Right kidney (tissue), 1 donor: Measurements from ENCODE around the gene BIRC6.
"Not testable (repeated sequence)": the region's sequence is repeated elsewhere in the genome, so short reads cannot be mapped to it uniquely, and the experiment has no call there.

Experiments
- DNase-seq: peaks from one replicate; pipeline ENCODE4 v3.0.0-alpha.2; 2016

BIRC6 gene

DNA sequence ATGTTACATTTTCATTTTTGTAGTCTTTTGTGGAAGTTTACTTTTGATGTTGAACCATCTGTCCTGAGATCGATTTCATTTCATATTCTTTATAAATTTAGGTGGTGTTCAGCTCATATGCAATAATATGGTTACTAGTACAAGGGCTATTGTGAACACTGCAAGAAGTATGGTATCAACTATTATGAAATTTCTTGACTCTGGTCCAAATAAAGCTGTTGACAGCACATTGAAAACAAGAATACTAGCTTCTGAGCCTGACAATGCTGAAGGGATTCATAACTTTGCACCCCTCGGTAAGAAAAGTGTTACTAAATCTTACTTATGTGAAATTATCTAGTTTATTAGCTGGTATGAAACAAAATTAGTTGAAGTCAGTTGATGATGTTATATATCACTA, 146.1 kb downstream of the BIRC6 start:
- DNase-seq = no peak

DNA sequence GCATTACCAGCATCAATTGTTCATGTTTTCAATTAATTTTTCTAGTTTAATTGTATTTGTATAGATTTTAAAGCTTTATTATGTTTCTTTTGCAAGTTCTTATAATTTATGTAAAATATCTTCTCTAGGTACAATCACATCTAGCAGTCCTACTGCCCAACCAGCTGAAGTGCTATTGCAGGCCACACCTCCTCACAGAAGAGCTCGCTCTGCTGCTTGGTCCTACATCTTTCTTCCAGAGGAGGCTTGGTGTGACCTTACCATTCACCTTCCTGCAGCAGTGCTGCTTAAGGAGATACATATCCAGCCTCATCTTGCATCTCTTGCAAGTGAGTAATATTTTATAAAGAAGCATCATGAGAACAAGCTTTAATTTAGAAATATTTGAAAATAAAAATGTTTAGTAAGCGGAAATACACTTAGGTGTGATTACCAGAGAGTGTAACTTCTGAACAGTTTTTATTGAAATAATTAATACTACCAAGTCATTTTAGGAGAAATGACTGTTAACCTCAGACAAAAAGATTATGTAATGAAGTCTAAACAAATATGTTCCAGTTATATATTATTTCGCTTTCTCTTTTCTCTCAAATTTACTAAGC, 148.2 kb downstream of the BIRC6 start:
- DNase-seq = no peak

DNA sequence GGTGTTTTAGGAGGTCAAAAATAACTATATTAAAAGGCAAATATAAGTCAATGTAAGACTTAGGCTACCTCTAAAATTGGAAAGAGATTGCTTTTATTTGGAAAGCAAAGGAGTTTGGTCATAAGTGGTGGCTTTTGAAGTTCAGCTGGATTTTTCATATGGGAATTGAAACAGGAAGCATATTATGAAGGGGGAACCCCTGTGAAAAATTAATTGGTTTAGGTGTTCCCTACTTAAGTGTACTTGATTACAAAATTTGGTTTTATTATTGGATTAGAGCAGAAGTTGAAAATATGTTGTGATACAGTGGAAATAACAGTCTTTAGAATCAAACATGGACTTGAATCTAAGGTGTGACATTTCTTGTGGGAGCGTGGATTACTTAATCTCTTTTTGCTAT, 149.6 kb downstream of the BIRC6 start:
- DNase-seq = no peak

DNA sequence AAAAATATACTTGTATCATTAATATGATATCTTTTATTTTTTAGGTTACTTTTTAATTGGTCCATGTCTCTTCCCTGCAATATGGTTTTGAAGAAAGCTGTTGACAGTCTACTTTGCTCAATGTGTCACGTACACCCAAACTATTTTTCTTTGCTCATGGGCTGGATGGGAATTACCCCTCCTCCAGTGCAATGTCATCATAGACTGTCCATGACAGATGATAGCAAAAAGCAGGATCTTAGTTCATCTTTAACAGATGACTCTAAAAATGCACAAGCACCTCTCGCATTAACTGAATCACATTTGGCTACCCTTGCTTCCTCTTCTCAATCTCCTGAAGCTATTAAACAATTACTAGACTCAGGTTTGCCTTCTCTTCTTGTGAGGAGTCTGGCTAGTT, 158.1 kb downstream of the BIRC6 start:
- no peak for DNase-seq

DNA sequence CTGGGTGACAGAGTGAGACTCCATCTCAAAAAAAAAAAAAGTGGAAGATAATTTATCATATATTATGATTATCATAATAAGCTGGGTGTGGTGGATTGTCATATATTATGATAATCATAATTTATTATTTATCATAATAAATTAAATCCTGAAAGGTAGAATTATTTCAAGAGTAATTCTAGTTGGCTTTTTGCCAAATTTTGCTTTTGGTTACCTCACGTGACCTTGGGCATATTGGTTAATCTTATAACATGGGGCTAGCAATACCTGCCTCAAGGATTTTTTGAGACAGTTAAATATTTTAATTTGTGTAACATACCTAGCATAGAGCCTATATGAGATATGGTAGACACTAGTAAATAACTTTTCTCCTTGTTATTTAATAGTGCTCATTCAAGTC, 159.7 kb downstream of the BIRC6 start:
- no peak for DNase-seq

DNA sequence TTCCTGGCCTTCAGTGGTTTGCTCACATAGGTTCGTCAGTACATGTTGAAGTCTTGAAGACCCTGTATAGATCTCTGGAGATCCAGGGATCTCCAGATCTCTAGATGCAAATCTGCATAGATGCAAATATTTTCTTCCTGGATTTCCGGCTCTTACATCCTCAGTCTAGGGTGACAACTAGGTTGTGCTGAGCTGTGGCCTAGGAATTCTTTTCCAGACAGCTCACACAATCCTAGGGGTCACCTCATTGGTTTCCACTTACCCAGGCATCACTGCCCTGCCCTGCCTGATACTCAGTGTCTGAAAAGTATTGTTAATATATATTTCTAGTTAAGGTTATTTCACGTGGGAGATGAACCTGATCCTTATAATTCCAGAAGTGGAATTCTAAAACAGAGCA, 165.9 kb downstream of the BIRC6 start:
- DNase-seq = no peak

DNA sequence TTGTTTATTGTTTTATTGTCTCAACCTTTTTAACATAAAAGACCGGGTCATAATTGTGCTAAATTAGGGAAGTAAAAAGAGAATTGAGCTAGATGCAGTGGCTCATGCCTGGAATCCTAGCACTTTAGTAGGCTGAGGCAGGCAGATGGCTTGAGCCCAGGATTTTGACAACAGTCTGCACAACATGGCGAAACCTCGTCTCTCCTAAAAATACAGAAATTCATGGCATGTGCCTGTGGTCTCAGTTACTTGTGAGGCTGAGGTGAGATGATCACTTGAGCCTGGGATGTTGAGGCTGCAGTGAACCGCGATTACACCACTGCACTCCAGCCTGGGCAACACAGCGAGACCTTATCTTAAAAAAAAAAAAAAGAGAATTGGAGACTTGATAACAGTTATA, 166.9 kb downstream of the BIRC6 start:
- DNase-seq = no peak

DNA sequence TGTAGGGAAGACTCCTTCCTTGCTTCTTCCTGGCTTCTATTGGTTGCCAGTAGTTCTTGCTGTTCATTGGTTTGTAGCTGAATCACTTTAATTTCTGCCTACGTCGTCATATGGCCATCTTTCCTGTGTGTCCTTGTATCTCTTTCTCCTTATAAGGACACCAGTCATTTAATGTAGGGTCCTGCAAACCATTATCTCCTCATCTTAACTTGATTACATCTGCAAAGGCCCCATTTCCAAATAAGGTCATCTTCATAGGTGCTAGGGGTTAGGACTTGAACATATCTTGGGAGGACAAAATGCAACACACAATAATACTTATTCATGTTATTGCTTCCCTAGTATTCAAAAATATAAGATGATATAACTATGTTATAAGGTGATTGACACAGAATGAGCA, 175.5 kb downstream of the BIRC6 start:
- no peak for DNase-seq

DNA sequence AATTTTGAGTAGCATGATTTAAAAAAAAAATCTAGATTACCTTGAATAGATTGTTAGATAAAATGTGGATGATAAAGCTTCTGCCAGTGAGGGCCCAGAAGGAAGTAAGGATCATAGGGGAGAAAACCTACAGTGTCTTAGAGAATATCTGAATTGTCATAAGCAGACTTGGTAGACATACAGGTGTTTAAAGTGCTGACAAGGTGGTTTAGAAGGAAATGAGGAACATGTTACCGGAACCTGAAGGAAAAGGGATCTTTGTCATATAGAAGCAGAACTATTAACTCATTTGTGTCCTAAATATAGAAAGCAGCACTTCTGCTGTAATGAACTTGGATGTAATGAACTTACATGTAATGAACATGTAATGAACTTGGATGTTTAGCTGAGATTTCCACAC, 176.1 kb downstream of the BIRC6 start:
- no peak for DNase-seq

DNA sequence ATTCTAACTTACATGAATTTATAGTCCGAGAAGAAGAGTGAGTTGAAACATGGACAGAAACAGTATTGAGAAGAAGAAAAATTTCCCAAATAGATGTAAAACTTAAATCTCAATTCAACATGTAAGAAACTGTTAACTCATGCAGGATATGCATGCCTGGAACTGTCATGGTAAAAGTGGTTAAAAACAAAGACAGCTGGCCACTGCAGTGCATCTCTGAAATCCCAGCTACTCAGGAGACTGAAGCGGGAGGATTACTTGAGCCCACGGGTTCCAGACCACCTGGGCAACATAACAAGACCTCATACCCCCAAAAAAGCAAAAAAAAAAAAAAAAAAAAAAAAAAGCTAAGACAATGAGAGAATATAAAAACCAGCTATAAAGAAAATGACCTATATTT, 178.0 kb downstream of the BIRC6 start:
- DNase-seq = no peak

DNA sequence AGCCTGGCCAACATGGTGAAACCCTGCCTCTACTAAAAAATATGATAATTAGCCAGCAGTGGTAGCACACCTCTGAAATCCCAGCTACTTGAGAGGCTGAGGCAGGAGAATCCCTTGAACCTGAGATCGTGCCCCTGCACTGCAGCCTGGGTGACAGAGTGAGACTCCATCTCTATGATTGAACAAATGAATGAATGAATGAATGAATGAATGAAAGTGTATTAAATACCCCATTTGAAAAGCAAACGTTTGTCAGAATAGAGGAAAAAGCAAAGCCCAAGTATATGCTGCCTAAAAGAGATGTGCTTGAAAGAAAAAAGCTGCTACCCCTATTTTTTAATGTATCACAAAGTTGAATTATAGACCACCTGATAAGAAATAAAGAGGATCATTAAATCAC, 181.9 kb downstream of the BIRC6 start:
- DNase-seq = no peak

DNA sequence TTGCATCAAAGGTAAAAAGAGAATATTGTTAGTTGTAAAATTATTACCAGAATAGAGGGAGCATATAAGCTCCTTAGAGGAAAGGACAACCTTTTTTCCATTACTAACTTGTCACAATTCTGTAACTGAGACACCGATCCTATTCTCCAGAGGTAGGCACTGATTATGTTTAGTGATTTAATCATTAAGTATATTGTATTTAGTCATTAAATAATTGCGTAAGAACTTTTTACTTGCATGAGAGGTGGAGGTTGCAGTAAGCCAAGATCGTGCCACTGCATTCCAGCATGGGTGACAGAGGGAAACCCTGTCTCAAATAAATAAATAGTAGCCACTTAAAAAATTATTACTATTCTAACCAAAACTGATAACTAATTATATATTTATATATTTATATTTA, 195.7 kb downstream of the BIRC6 start:
- DNase-seq = not testable (repeated sequence)

DNA sequence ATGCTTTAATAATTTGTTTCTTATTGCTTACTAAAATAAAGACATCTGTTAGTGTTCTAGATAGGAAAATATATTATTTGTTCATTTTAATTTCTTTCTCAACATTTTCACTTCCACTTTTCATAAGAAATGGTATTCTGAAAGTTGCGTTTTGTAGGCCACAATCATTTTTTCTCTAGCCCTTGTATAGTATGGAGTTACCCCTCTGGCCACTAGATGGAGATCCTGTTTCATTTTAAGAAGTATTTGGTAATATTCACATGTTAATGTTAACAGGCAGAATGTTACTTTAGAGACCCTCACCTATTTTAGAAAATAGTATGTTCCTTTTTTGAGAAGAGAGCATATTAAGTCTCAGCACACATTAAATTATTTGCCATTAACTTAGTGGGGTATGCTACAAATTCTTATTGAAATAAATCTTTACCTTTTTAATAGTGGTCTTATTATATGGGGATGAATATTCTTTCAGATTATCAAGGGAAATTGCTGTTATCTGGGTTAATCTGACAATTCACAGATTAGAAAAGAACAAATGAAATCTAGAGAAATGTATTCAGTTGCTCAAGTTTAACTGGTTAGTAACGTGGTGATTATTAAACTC, 197.1 kb downstream of the BIRC6 start:
- DNase-seq = no peak

DNA sequence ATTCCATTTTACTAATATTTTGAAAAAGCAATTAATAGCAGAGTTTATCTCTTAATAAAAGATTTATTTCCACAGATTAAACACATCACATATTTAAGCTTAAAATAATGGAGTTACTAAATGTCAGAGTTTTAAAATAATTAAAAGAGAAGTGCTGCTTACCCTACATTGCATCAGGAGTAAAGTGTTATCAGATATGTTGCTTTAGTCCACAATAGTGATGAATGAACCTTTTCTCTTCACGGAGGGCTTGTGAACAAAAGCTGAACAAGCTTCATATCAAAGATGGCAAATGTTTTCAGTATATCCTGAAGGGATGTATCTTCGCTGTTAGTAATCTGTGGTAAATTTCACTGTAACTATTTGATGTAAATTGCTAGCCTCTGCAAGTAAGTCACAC, 201.7 kb downstream of the BIRC6 start:
- no peak for DNase-seq

DNA sequence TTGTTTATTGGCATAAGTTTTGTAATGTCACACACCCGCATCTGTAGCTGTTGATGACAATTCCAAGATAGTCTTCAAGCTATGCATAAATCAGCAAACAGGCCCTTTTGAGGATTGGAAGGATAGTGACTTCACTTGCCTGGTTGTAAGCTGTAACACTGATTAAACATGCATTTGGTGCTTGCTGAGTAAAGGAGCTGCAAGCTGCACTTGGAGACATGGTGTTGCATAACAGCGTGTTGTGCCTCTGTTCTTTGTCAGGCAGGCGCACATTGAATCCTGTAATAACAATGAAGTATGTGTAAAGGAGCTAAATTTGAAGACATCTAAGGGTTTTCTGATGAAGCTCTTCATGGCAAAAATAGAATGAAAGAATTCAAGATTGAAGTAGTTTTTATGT, 202.3 kb downstream of the BIRC6 start:
- no peak for DNase-seq

DNA sequence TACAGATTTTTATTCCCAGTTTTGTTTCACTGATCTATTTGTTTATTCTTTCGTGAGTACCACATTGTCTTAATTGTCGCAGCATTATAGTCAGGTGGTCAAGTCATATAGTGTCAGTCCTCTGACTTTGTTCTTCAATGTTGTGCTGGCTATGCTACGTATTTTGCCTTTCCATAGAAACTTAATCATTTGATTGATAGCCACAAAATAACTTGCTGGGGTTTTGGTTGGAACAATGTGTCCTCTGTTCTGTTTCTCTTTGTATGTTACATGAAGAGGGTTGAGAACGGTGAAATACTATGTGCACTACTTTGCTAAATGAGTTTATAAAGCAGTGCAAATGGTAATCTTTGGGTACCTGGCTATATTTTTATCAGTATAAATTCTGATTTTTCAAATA, 206.1 kb downstream of the BIRC6 start:
- DNase-seq = no peak

DNA sequence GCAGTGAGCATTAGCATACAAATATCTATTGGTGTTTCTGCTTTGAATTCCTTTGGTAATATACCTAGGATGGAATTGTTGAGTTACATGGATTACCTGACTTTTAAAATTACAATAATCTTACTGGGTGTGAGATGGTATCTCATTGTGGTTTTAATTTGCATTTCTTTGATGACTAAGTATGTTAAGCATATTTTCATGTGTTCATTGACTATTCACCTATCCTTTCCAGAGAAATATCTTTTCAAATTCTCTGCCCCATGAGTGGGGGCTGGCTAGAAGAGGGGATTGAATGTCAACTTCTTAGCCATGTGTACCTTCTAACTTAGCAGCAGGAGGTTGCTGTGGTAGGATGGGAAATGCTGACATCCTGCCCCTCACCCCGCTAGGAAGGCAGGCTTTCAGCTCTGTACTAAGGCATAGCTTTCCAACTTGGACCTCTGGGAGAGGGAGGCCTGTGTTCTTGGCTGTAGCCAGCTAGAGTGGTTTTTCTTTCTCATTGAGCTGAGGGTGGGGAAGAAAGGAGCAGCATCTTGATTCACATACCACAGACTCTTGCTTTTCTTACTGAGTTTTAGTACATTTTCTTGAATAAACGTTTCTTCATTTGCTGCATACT, 207.7 kb downstream of the BIRC6 start:
- DNase-seq = no peak

DNA sequence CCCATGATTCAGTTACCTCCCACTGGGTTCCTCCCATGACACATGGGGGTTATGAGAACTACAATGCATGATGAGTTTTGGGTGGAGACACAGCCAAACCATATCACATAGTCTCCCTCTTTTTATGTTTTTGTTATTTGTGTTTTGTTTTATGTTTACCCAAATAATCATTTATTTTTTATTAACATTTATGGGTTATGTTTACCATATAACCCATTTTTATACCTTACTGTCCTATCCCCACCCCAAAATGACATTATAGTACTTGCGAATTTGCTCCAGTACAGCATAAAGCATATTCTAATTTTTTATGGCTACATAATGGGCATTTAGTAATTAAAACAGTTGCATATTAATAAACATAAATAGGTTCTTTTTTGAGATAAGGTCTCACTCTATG, 209.1 kb downstream of the BIRC6 start:
- no peak for DNase-seq

DNA sequence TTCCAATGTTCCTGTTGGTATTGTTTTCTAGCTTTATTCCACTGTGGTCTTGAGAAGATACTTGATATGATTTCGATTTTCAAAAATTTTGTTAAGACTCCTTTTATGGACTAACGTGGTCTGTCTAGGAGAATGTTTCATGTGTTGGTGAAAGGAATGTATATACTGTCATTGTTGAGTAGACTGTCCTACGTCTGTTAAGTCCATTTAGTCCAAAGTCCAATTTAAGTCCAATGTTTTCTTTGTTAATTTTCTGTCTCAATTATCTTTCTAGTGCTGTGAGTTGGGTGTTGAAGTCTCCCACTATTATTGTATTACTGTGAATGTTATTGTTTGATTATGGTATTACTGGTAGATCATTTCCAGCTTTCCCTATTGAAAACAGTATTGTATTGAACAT, 215.2 kb downstream of the BIRC6 start:
- no peak for DNase-seq

DNA sequence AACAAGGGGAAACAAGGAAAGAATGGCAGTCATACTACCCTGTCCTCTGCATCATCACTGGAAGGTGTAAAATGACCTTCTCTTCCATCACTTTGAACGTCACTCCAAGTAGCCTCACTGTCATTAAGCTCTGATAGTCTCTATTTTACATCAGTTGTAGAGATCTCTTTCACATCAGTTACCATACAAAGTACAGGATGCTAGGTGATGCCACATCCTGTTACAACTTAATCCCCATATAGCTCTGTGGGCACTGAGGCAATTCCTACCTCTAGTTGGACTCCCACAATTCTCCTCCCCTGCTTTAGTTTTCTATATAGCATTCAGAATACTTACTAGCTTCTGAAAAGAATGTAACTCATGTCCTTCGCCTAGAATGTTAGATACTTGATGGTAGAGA, 215.9 kb downstream of the BIRC6 start:
- DNase-seq = no peak

DNA sequence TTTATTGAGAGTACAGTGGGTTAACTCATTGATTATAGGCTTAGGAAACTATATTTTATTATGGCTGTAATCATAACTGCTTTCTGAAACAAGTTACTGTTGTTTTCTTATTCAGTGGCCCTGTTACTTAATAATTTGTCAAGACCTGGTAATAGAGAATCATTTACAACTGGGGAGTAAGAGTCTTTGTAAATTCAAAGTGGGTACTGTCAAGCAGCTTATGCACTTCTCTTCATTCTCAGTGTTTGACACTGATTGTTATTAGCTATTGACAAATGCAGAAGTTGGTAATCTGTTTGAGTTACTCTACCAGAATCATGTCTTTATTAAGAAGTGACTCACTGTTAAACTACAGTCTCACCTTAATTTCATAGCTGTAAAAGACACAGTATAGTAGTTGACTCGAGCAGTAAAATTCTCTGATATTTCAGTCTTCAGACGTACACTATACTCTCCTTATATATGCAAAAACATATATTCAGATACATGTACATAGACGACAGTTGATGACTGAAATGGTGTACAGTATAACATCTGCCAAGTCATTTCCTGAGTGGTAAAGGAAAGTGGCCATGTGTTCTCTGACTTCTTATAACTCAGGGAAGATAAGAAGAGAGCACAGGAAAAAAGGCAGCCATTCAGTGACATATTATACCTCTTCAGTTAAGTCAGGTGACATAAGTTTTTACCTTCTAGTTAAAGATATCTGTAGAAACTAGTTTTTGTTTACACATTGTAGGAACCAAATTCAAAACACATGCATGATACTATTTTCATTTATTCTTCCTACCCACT, 235.0 kb downstream of the BIRC6 start:
- no peak for DNase-seq

DNA sequence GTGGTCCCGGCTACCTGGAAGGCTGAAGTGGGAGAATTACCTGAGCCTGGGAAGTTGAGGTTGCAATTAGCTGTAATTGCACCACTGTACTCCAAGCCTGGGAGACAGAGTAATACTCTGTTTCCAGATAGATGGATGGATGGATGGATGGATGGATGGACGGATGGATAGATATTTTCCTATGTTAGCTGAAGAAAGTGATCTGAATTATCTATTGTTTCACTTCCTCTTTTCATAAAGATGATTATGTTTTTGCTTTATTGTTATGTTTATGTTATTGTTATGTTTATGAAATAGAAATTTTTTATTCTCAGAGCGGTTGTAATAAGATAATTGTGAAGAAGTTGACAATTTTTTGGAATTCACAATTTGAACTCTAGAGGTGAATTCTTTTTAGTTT, 237.8 kb downstream of the BIRC6 start:
- no peak for DNase-seq

DNA sequence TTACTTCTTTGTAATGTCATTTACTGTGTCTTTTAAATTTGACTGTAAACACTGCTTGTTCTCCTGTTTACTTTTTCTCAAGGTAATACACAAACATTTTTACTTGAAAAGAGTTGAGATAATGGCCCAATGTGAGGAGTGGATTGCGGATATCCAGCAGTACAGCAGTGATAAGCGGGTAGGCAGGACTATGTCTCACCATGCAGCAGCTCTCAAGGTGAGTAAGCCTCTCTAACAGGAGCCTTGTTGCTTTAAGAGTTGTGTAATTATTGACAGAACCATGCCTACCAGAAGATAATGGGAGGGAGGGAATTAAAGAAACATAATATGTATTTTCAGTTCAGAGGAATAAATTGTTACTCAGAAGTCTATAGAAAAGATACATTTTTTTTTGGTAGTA, 254.5 kb downstream of the BIRC6 start:
- DNase-seq = no peak

DNA sequence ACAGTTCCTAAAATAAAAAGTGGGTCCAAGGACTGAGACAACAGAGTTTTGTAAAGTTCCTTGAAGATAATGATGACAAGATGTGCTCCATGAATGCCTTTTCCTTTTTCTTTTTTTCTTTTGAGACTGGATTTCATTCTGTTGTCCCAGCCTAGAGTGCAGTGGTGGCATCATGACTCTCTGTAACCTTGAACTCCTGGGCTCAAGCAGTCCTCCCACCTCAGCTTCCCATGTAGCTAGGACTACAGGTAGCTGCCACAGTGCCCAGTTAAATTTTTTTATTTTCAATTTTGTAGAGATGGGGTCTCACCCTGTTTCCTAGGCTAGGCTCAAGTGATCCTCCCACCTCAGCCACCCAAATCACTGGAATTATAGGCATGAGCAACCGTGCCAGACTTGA, 254.9 kb downstream of the BIRC6 start:
- DNase-seq = no peak
